ENCODE data around the gene CHIC2.

- TF ChIP-seq POLR2A (IDR thresholded peaks at IDR 0.05; ENCODE audit: low read depth, low read length): no peak
- no peak for TF ChIP-seq TAF1 (IDR thresholded peaks at IDR 0.05; ENCODE audit: borderline replicate concordance, low read depth, low read length)
- TF ChIP-seq POLR2AphosphoS5 (IDR thresholded peaks at IDR 0.05; ENCODE audit: low read depth, low read length): no peak
Measured at GRCh38 chr4:54077812-54078211, 13.4 kb upstream of the CHIC2 start.

Data from GM12892 (cell line).